Measurements from ENCODE around the gene FOXP2. TPM values are rescaled to one million over a fixed set of nuclear protein-coding genes. Genes with fewer than 3 reads are reported as not detected.

Gene FOXP2
- total RNA-seq, 1 experiment from 2014 or later = 0.17 TPM

DNA sequence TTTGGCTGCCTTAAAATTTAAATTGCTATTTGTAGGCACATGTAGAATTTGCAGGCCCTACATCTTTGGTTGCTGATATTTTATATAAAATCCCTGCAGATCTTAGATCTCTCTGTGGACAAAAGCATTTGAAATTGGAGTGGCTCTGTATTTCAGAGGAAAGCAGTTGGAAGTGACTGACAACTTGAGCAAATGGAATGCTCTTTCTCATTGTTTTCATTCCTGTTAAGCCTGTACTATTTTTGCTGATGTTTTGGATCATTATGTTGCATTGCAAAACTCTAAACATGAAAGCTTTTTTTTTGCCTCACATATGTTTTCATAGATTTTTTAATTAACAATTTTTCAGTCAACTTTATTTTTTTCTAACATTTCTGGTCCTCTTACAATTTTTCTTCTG is 256.1 kb downstream of the FOXP2 start:
- CTCF ChIA-PET = no interaction called here

DNA sequence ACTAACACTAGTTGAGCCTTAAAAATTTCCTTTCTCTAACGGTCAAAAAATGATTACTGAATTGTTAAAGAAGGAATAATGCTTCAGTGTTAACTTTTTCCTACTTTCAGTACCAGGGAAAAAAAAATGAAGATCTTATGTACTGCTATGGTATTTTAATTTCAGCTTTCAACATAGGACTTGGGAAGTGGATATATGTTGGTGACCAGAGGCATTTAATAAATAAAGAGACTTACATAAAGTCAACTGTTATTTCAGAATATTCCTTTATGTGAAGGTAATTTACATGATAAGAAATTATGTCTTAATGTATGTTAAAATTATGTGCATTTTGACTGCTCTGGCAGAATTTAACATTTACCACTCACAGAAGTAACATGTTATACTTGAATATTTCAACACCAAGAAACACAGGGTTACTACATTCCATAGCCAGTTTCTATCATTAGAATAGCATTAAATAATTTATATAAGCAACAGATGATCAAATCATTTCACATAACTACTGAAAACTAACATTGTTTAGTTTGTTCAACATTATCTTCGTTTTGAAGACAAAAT is 257.0 kb downstream of the FOXP2 start:
- POLR2A ChIA-PET = no interaction called here
- DNase-seq (ENCODE audit: low spot score) = no peak
- no peaks in the 10 kb centered on the region for H3K27me3 Mint-ChIP-seq (ENCODE audit: low read depth)
- CTCF ChIA-PET = no interaction called here
- no peaks in the 10 kb centered on the region for H3K9me3 Mint-ChIP-seq
- ATAC-seq = no peak
- no peaks in the 10 kb centered on the region for H3K4me1 Mint-ChIP-seq
- H3K36me3 Mint-ChIP-seq = no peaks in the 10 kb centered on the region
- no peak overlapping the region for H3K27ac Mint-ChIP-seq
- no peak overlapping the region for H3K4me3 Mint-ChIP-seq
- TF ChIP-seq ZNF423 (CRISPR knock-in tag; IDR thresholded peaks at IDR 0.05) = no peak
- TF ChIP-seq, protein P1, sequence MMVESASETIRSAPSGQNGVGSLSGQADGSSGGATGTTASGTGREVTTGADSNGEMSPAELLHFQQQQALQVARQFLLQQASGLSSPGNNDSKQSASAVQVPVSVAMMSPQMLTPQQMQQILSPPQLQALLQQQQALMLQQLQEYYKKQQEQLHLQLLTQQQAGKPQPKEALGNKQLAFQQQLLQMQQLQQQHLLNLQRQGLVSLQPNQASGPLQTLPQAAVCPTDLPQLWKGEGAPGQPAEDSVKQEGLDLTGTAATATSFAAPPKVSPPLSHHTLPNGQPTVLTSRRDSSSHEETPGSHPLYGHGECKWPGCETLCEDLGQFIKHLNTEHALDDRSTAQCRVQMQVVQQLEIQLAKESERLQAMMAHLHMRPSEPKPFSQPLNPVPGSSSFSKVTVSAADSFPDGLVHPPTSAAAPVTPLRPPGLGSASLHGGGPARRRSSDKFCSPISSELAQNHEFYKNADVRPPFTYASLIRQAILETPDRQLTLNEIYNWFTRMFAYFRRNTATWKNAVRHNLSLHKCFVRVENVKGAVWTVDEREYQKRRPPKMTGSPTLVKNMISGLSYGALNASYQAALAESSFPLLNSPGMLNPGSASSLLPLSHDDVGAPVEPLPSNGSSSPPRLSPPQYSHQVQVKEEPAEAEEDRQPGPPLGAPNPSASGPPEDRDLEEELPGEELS (CRISPR knock-in tag; IDR thresholded peaks at IDR 0.05) = no peak
- no peak for TF ChIP-seq NFYB (CRISPR knock-in tag; conservative IDR thresholded peaks at IDR 0.05; ENCODE audit: low read depth)
- TF ChIP-seq, protein P2, sequence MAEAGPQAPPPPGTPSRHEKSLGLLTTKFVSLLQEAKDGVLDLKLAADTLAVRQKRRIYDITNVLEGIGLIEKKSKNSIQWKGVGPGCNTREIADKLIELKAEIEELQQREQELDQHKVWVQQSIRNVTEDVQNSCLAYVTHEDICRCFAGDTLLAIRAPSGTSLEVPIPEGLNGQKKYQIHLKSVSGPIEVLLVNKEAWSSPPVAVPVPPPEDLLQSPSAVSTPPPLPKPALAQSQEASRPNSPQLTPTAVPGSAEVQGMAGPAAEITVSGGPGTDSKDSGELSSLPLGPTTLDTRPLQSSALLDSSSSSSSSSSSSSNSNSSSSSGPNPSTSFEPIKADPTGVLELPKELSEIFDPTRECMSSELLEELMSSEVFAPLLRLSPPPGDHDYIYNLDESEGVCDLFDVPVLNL (CRISPR knock-in tag; IDR thresholded peaks at IDR 0.05; ENCODE audit: borderline replicate concordance, low read depth) = no peak
- TF ChIP-seq ZNF317 (CRISPR knock-in tag; IDR thresholded peaks at IDR 0.05; ENCODE audit: borderline replicate concordance, low read depth) = no peak
- TF ChIP-seq, protein P3, sequence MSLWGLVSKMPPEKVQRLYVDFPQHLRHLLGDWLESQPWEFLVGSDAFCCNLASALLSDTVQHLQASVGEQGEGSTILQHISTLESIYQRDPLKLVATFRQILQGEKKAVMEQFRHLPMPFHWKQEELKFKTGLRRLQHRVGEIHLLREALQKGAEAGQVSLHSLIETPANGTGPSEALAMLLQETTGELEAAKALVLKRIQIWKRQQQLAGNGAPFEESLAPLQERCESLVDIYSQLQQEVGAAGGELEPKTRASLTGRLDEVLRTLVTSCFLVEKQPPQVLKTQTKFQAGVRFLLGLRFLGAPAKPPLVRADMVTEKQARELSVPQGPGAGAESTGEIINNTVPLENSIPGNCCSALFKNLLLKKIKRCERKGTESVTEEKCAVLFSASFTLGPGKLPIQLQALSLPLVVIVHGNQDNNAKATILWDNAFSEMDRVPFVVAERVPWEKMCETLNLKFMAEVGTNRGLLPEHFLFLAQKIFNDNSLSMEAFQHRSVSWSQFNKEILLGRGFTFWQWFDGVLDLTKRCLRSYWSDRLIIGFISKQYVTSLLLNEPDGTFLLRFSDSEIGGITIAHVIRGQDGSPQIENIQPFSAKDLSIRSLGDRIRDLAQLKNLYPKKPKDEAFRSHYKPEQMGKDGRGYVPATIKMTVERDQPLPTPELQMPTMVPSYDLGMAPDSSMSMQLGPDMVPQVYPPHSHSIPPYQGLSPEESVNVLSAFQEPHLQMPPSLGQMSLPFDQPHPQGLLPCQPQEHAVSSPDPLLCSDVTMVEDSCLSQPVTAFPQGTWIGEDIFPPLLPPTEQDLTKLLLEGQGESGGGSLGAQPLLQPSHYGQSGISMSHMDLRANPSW (CRISPR knock-in tag; conservative IDR thresholded peaks at IDR 0.05; ENCODE audit: low read depth) = no peak

More for the DNA sequence above, 256.1 kb downstream of the FOXP2 start:
- no peak overlapping the region for H3K27ac Mint-ChIP-seq
- ATAC-seq = no peak
- POLR2A ChIA-PET = no interaction called here
- TF ChIP-seq SMAD3 (CRISPR knock-in tag; IDR thresholded peaks at IDR 0.05; ENCODE audit: borderline replicate concordance) (no peak), NR3C1 (CRISPR knock-in tag; conservative IDR thresholded peaks at IDR 0.05; ENCODE audit: low read depth) (no peak), ATF1 (CRISPR knock-in tag; IDR thresholded peaks at IDR 0.05) (no peak), JAZF1 (CRISPR knock-in tag; IDR thresholded peaks at IDR 0.05) (no peak), NFATC4 (CRISPR knock-in tag; IDR thresholded peaks at IDR 0.05) (no peak), TEAD4 (CRISPR knock-in tag; IDR thresholded peaks at IDR 0.05) (no peak), RELA (CRISPR knock-in tag; IDR thresholded peaks at IDR 0.05; ENCODE audit: borderline replicate concordance) (no peak), CREB1 (CRISPR knock-in tag; IDR thresholded peaks at IDR 0.05) (no peak), NFYB (CRISPR knock-in tag; conservative IDR thresholded peaks at IDR 0.05; ENCODE audit: low read depth) (no peak), ELF4 (CRISPR knock-in tag; IDR thresholded peaks at IDR 0.05; ENCODE audit: low read depth) (no peak), PRRX2 (CRISPR knock-in tag; IDR thresholded peaks at IDR 0.05) (no peak), JUN (CRISPR knock-in tag; IDR thresholded peaks at IDR 0.05) (no peak), ZNF416 (CRISPR knock-in tag; IDR thresholded peaks at IDR 0.05) (no peak)
- TF ChIP-seq, protein P4, sequence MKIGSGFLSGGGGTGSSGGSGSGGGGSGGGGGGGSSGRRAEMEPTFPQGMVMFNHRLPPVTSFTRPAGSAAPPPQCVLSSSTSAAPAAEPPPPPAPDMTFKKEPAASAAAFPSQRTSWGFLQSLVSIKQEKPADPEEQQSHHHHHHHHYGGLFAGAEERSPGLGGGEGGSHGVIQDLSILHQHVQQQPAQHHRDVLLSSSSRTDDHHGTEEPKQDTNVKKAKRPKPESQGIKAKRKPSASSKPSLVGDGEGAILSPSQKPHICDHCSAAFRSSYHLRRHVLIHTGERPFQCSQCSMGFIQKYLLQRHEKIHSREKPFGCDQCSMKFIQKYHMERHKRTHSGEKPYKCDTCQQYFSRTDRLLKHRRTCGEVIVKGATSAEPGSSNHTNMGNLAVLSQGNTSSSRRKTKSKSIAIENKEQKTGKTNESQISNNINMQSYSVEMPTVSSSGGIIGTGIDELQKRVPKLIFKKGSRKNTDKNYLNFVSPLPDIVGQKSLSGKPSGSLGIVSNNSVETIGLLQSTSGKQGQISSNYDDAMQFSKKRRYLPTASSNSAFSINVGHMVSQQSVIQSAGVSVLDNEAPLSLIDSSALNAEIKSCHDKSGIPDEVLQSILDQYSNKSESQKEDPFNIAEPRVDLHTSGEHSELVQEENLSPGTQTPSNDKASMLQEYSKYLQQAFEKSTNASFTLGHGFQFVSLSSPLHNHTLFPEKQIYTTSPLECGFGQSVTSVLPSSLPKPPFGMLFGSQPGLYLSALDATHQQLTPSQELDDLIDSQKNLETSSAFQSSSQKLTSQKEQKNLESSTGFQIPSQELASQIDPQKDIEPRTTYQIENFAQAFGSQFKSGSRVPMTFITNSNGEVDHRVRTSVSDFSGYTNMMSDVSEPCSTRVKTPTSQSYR (CRISPR knock-in tag; IDR thresholded peaks at IDR 0.05) = no peak
- TF ChIP-seq, protein P5, sequence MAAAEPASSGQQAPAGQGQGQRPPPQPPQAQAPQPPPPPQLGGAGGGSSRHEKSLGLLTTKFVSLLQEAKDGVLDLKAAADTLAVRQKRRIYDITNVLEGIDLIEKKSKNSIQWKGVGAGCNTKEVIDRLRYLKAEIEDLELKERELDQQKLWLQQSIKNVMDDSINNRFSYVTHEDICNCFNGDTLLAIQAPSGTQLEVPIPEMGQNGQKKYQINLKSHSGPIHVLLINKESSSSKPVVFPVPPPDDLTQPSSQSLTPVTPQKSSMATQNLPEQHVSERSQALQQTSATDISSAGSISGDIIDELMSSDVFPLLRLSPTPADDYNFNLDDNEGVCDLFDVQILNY (CRISPR knock-in tag; IDR thresholded peaks at IDR 0.05) = no peak
- TF ChIP-seq, protein P6, sequence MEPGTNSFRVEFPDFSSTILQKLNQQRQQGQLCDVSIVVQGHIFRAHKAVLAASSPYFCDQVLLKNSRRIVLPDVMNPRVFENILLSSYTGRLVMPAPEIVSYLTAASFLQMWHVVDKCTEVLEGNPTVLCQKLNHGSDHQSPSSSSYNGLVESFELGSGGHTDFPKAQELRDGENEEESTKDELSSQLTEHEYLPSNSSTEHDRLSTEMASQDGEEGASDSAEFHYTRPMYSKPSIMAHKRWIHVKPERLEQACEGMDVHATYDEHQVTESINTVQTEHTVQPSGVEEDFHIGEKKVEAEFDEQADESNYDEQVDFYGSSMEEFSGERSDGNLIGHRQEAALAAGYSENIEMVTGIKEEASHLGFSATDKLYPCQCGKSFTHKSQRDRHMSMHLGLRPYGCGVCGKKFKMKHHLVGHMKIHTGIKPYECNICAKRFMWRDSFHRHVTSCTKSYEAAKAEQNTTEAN (CRISPR knock-in tag; IDR thresholded peaks at IDR 0.05) = no peak
- TF ChIP-seq, protein P7, sequence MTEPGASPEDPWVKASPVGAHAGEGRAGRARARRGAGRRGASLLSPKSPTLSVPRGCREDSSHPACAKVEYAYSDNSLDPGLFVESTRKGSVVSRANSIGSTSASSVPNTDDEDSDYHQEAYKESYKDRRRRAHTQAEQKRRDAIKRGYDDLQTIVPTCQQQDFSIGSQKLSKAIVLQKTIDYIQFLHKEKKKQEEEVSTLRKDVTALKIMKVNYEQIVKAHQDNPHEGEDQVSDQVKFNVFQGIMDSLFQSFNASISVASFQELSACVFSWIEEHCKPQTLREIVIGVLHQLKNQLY (CRISPR knock-in tag; IDR thresholded peaks at IDR 0.05) = no peak
- TF ChIP-seq, protein P8, sequence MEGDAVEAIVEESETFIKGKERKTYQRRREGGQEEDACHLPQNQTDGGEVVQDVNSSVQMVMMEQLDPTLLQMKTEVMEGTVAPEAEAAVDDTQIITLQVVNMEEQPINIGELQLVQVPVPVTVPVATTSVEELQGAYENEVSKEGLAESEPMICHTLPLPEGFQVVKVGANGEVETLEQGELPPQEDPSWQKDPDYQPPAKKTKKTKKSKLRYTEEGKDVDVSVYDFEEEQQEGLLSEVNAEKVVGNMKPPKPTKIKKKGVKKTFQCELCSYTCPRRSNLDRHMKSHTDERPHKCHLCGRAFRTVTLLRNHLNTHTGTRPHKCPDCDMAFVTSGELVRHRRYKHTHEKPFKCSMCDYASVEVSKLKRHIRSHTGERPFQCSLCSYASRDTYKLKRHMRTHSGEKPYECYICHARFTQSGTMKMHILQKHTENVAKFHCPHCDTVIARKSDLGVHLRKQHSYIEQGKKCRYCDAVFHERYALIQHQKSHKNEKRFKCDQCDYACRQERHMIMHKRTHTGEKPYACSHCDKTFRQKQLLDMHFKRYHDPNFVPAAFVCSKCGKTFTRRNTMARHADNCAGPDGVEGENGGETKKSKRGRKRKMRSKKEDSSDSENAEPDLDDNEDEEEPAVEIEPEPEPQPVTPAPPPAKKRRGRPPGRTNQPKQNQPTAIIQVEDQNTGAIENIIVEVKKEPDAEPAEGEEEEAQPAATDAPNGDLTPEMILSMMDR (IDR thresholded peaks at IDR 0.05) = no peak
- H3K36me3 Mint-ChIP-seq = no peaks in the 10 kb centered on the region
- no peaks in the 10 kb centered on the region for H3K4me1 Mint-ChIP-seq
- no peaks in the 10 kb centered on the region for H3K27me3 Mint-ChIP-seq (ENCODE audit: low read depth)
- H3K9me3 Mint-ChIP-seq = no peaks in the 10 kb centered on the region
- no peak for DNase-seq (ENCODE audit: low spot score)
- no peak overlapping the region for H3K4me3 Mint-ChIP-seq

Measured in WTC11 (cell line).